ENCODE data around the gene DLGAP4.

The DLGAP4 gene

DNA sequence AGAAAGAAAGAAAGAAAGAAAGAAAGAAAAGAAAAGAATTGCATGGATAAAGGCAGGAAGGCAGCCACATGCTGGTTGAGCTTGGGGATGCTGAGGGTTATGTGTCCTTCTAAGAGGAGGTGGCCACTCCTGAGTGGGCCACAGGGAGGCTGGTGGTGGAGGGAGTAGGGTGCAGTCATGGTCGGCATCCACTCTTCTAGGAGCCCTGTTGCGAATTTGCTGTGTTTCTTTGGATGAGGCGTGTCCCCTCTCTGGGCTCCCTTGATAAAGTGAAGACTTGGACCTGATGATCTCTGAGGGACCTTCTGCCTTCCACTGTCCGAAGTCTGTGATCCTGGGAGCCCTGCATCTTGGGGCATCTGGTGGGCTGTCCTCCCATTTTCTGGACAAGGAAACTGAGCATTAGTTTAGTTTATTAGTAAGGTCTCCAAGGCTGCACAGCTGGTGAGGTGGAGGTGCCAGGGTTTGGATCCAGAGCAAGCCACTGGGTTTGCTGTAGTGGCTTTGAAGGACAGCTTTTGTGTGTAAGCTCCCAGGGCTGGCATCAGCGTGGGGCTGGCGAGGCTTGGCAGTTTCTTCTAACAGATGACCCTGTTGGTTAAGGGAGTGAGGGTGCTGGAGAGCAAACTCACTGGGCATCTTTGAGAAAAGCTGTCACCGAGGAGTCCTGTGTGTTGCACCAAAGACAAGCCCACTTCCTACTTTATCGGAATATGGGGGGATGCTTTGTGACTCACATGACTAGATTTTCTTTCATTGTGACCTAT is 4.3 kb downstream of the DLGAP4 start:
- no peak for DNase-seq

DNA sequence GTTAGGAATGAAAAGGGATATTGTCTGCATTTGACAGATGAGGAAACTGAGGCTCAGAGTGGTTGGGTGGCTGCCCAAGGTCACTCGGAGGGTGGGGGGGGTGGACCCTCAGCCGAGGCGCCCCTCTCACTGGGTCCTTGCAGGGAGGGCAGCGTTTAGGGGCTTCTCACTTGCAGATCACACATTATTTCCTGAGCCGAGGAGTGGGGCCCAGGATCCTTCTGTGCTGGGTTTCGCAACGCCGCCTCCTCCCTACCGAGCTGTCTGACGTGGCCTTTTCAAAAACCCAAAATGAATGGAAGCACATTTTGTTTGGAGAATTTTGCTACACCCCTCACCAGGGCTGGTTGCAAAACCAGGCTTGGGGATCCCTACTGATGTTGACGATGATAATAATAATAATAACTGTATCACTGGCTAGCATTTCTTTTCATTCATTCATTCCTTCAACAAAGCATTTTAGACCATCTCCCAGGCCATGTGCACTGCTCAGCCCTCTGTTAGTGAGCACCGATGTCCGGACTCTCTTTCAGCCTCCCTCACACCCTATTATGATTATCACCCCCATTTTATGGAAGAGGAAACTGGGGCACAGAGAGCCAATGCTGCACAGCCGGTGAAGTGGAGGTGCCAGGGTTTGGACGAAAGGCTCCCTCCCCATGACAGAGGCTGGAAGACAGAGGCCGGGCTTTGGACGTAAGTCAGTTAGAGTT is 5.2 kb downstream of the DLGAP4 start:
- DNase-seq = no peak

DNA sequence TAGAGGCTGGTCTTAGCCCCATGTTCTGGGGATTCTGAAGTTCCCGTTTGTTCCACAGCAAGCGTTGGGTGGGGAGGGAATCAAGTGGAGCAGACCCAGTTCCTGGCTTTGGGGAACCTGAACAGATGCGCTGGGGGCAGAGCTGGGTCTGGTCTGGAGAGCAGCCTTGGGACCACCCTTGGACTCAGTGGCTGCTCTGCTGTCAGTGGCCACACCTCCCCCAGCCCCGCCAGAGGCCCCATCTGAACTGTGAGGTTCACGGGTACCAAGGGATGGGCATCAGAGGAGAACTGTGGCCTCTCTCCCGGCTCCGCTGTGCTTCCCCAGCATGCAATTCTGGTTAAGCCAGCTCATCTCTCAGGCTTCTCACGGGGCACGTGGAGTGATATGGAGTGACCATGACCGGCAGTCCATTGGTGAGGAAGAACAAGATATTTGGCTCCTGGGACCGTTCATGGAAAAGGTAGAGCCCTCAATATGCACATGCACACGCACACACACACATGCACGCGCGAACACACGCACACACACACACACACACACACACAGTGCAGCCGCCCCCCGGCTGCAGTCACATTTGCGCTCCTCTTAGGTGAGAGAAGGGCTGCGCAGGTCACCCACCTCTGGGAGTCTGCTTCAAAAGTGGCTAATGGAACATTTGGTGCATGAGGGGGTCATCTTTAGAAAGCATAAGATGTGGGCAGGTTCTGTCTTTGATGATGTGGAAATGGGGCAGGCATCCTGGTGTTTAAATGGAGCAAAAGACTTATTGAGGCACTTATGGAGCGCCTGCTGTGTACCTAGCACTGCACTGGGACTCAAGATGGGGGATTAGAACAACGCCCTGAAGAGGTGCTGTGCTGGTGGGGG is 6.0 kb downstream of the DLGAP4 start:
- DNase-seq = peak; percentile 39

- DNase-seq = peak; percentile 45
These were observed 6.7 kb downstream of the DLGAP4 start for GRCh38 chr20:36312724-36313441.

DNA sequence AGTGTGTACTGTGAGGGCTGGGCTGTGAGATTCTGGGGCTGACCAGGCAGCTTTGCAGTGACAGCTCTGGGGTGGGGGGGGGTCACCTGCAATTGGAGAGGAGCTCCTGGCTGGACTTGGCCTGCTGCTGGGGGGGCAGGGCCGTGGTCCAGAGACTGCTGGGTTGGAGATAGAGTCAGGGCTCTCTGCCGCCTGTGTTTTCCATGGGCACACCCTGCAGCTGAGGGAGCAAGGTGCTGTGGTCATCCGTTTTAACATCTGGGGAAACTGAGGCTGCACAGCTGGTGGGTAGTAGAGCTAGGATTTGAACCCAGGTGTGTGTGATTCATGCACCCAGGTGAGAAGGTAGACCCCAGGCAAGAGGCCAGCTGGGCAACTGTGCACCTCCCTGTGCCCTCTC is 7.3 kb downstream of the DLGAP4 start:
- no peak for DNase-seq

- DNase-seq = peak; percentile 47
These were observed 7.8 kb downstream of the DLGAP4 start for GRCh38 chr20:36313926-36314325.

DNA sequence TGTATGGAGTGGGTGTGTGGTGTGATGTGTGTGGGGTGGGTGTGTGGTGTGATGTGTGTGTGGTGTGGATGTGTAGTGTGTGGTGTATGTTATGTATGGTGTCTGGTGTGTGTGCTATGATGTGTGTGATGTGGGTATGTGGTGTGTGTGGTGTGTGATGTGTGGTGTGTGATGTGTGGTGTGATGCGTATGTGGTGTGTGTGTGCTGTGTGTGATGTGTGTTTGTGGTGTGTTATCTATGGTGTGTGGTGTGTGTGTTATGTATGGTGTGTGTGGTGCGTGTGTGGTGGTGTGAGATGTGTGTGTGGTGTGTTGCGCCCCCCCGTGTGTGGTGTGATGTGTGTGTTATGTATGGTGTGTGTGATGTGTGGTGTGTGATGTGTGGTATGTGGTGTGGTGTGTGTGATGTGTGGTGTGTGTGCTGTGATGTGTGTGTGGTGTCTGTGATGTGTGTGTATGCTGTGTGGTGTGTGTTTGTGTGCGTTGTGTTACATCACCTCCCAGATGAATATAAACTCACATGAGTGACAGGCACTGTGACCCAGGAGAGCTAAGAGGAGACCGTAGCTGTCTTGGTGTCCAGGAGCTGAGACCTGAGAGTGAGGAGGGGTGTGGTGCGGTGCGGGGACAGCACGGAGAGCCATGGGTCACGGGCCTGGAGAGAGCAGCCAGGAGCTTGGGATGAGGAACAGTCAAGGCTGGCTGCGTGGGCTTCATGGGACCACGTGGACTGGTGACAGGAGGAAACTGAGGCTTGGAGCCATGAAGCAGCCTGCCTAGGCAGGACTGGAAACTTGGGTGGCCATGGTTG is 8.8 kb downstream of the DLGAP4 start:
- no peak for DNase-seq

DNA sequence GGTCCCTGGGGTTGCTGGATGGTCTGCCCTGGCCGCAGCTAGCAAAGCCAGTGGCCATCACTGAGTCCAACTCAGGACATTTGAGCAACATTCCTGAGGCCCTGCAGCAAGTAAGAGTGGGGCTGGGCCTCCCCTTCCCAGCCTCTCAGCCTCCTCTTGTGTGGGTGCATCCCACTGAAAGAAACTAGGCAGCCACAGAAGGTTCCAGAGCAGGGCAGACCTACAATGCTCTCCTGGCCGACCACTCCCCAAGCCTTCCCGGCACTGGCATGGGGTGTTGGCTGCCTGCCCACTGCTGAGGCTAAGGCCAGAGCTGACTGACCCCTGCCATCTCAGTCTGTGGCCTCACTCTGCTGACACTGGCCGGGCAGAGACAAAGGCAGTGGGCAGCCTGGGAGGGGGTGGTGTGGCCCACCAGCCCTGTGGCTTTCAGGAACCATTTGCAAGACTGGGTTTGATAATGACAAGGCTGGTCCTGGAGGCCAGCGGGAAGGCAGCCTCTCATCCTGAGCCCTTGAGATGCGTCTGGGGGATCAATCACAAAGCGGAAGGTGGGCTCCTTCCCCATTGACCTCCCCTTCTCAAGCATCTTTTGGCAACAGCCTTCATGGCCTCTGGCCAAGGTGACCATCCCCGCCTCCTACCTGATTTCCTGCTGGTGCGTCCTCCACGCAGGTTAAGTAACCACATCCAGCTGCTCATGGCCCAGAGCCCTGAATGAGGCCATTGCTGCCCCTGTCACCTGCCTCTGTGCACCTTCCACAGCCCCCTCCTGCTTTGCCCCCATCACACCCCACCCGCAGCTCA is 9.6 kb downstream of the DLGAP4 start:
- DNase-seq = peak; percentile 53

DNA sequence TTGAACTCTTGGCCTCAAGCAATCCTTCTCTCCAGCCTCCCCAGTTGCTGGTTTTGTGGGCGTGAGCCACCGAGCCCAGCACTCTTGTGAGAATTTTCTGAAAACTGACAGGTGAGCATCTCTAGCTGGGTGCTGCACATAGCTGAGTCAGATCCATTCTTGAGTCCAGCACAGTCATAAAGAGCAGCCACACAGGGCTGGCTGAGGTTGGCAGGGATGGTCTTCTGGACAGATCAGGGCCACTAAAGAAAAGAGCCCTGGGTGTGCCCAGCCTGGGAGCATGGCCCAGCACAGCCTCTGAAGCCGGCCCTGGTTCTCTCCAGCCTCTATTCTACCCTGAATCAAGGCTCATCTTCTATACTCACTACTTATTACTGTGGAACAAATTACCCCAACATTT is 11.5 kb downstream of the DLGAP4 start:
- DNase-seq = peak; percentile 47

- peak; percentile 51 for DNase-seq
These were observed 12.0 kb downstream of the DLGAP4 start for GRCh38 chr20:36318166-36318565.

DNA sequence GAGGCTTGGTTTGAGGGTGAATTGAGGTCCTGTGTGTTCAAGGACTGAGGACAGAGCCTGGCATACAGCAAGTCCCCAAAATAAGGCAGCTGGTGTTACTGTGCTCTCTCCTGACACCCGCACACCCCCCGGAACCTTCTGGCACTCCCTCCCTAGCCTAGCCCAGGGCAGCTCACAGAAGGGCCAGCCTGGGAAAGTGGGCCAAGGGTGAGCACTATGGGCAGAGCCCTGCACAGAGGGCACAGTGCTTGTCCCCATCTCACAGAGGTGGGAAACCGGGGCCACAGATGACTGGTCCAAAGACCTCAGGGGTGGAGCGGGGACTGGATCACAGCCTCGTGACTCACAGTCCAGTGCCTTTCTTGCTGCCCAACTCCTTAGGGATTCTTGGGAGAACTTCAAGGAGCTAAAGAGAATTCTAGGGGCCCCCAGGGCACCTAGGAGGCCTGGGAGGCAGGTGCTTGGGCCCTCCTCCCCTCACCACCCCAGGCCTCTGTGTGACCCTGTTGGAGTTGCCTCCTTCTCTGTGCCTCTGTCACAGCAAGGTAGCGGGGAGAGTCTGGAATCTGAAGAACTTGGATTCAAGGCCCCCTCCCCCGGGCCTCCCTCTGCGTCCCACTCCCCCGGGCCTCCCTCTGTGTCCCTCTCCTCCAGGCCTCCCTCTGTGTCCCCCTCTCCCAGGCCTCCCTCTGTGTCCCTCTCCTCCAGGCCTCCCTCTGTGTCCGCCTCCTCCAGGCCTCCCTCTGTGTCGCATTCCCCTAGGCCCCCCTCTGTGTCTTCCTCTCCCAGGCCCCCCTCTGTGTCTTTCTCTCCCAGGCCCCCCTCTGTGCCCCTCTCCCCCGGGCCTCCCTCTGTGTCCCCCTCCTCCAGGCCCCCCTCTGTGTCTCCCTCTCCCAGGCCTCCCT is 13.5 kb downstream of the DLGAP4 start:
- peak; percentile 46 for DNase-seq

- DNase-seq = no peak
These were observed 14.2 kb downstream of the DLGAP4 start for GRCh38 chr20:36320261-36320897.

GRCh38 chr20:36320898-36321695 is 15.0 kb downstream of the DLGAP4 start:
- DNase-seq = no peak

GRCh38 chr20:36322131-36322530 is 16.0 kb downstream of the DLGAP4 start:
- DNase-seq = no peak

DNA sequence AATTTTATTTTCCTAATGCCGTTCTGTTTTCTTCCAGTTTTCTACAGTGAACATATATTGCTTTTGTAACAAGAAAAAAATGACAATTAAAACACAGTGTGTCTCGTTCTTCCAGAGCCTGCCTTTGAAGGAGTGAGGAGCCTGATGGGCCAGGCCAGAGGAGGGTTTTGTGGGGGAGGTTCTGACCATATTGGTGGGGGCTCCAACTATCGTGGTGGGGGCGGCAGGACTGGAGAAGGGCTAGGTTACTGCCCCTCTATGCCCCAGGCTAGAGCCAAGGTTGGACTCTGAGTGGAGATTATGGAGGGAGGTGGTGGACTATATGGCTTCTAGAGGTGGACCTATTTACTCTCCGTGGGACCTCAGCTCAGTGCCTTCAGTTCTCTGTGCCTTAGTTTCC is 24.0 kb downstream of the DLGAP4 start:
- no peak for DNase-seq

GRCh38 chr20:36331209-36331608 is 25.1 kb downstream of the DLGAP4 start:
- DNase-seq = no peak

- no peak for DNase-seq
These were observed 27.7 kb downstream of the DLGAP4 start for GRCh38 chr20:36333841-36334240.

Measured in islet precursor cell (in vitro differentiated cells).